GM12865 (cell line): Measurements from ENCODE around the gene AGAP2.
"Not testable (repeated sequence)": the region's sequence is repeated elsewhere in the genome, so short reads cannot be mapped to it uniquely, and the experiment has no call there.

Source experiments
- DNase-seq: peaks from one replicate; pipeline ENCODE4 v3.0.0; 2010; ENCODE audit warnings: low read depth
- H3K4me3 ChIP-seq: 2 replicates; pipeline ENCODE4 v1.5.1; 2011; ENCODE audit warnings: mild to moderate bottlenecking, low read depth, low read length, control low read depth
- CTCF ChIP-seq: IDR thresholded peaks from 2 replicates; pipeline ENCODE4 v1.5.1; 2011; ENCODE audit warnings: low read length, control low read depth, low read depth, inconsistent platforms; ENCODE audit not compliant: insufficient read depth; ENCODE audit errors: missing control alignments

Gene AGAP2

GRCh38 chr12:57692500-57692899, 46.0 kb downstream of the AGAP2 start:
- no peak for DNase-seq
- no peak overlapping the region for H3K4me3 ChIP-seq
- TF ChIP-seq CTCF: no peak

GRCh38 chr12:57688931-57689330, 49.6 kb downstream of the AGAP2 start:
- H3K4me3 ChIP-seq: no peak overlapping the region
- TF ChIP-seq CTCF: no peak
- DNase-seq: no peak

GRCh38 chr12:57687862-57688261, 50.7 kb downstream of the AGAP2 start:
- no peak for TF ChIP-seq CTCF
- DNase-seq: no peak
- H3K4me3 ChIP-seq: no peak overlapping the region

- H3K4me3 ChIP-seq: no peak overlapping the region
- DNase-seq: no peak
- TF ChIP-seq CTCF: no peak
These were observed 58.8 kb downstream of the AGAP2 start for GRCh38 chr12:57679697-57680096.

GRCh38 chr12:57677947-57678346, 60.6 kb downstream of the AGAP2 start:
- H3K4me3 ChIP-seq: not testable (repeated sequence)

GRCh38 chr12:57674691-57675090, 63.9 kb downstream of the AGAP2 start:
- no peak for TF ChIP-seq CTCF
- no peak overlapping the region for H3K4me3 ChIP-seq
- no peak for DNase-seq

More at GRCh38 chr12:57677947-57678346, 60.6 kb downstream of the AGAP2 start:
- not testable (repeated sequence) for DNase-seq
